Keratinocyte (primary cell): ENCODE results near the gene UBAC2. TPM values are rescaled to one million over a fixed set of nuclear protein-coding genes. Genes with fewer than 3 reads are reported as not detected.
"Not testable (repeated sequence)": the region's sequence is repeated elsewhere in the genome, so short reads cannot be mapped to it uniquely, and the experiment has no call there.

Experiments
- DNase-seq: peaks from one replicate; pipeline ENCODE4 v3.0.0-alpha.2; 2011; ENCODE audit warnings: low read depth, missing footprints, low spot score
- FAIRE-seq: peaks from 2 replicates; lab custom pipeline; 2011; peaks lifted over from hg19 to GRCh38; lab: Jason Lieb, UNC
- H2AFZ ChIP-seq: 2 replicates; pipeline ENCODE4 v1.6.0; 2012; ENCODE audit warnings: low read length, control low read depth, inconsistent platforms; ENCODE audit not compliant: control insufficient read depth
- H3K27ac ChIP-seq: 2 replicates; pipeline ENCODE4 v1.5.1; 2011; ENCODE audit warnings: low read length; ENCODE audit not compliant: control insufficient read depth, insufficient read depth
- H3K27me3 ChIP-seq: 3 replicates; pipeline ENCODE4 v1.6.0; 2011; ENCODE audit warnings: low read length; ENCODE audit not compliant: control insufficient read depth, insufficient read depth; ENCODE audit errors: extremely low read depth
- H3K36me3 ChIP-seq, 2 experiments: 2 replicates in 1 of 2; 3 replicates in 1 of 2; pipeline ENCODE4 v1.5.1; 2011; ENCODE audit warnings: low read length in 2 of 2, mild to moderate bottlenecking in 1 of 2; ENCODE audit not compliant: control insufficient read depth in 2 of 2, insufficient read depth in 2 of 2; ENCODE audit errors: extremely low read depth in 1 of 2
- H3K4me1 ChIP-seq: 3 replicates; pipeline ENCODE4 v1.5.1; 2011; ENCODE audit warnings: low read length; ENCODE audit not compliant: control insufficient read depth, insufficient read depth; ENCODE audit errors: extremely low read depth
- H3K4me2 ChIP-seq: 3 replicates; pipeline ENCODE4 v1.6.0; 2011; ENCODE audit warnings: low read depth, low read length; ENCODE audit not compliant: control insufficient read depth, insufficient read depth; ENCODE audit errors: extremely low read depth
- H3K4me3 ChIP-seq, 3 experiments: fragments of 200-600 bp in 1 of 3; sonication (generic) in 1 of 3; 2 replicates in 2 of 3; 3 replicates in 1 of 3; pipeline ENCODE4 v1.5.1; 2011 to 2016; ENCODE audit warnings: low read length in 3 of 3, mild to moderate bottlenecking in 3 of 3, control low read depth in 2 of 3, inconsistent platforms in 1 of 3, low read depth in 1 of 3, mixed read lengths in 1 of 3, mixed run types in 1 of 3, moderate library complexity in 1 of 3; ENCODE audit not compliant: control insufficient read depth in 2 of 3, insufficient read depth in 2 of 3; ENCODE audit errors: extremely low read depth in 1 of 3
- H3K79me2 ChIP-seq: 2 replicates; pipeline ENCODE4 v1.6.0; 2012; ENCODE audit warnings: low read length; ENCODE audit not compliant: control insufficient read depth, insufficient read depth
- H3K9ac ChIP-seq: 3 replicates; pipeline ENCODE4 v1.6.0; 2011; ENCODE audit warnings: low read length; ENCODE audit not compliant: control insufficient read depth, insufficient read depth; ENCODE audit errors: extremely low read depth
- H3K9me1 ChIP-seq: 3 replicates; pipeline ENCODE4 v1.6.0; 2011; ENCODE audit warnings: low read length; ENCODE audit not compliant: control insufficient read depth, insufficient read depth; ENCODE audit errors: extremely low read depth
- H3K9me3 ChIP-seq: 2 replicates; pipeline ENCODE4 v1.5.1; 2012; ENCODE audit warnings: low read depth, low read length; ENCODE audit not compliant: control insufficient read depth
- H4K20me1 ChIP-seq: 3 replicates; pipeline ENCODE4 v1.6.0; 2011; ENCODE audit warnings: low read length; ENCODE audit not compliant: control insufficient read depth, insufficient read depth; ENCODE audit errors: extremely low read depth
- CTCF ChIP-seq, 3 experiments: IDR thresholded peaks in 1 of 3; conservative IDR thresholded peaks in 1 of 3; optimal IDR thresholded peaks in 1 of 3; 2 replicates in 2 of 3; 3 replicates in 1 of 3; pipeline versions ENCODE3 to v1.5.1; 2011; ENCODE audit warnings: low read length in 3 of 3, mild to moderate bottlenecking in 3 of 3, moderate library complexity in 2 of 3, control low read depth in 1 of 3, inconsistent platforms in 1 of 3; ENCODE audit not compliant: insufficient read depth in 2 of 3; ENCODE audit errors: extremely low read depth in 1 of 3
- EZH2 ChIP-seq: IDR thresholded peaks from one replicate; pipeline ENCODE4 v1.6.1; 2012; ENCODE audit warnings: inconsistent platforms, mild to moderate bottlenecking, low read length, moderate library complexity
- dilution Hi-C: fragments of 300-500 bp; cut with MboI; formaldehyde crosslinking; loops from one replicate; pipeline ENCODE4 v1.7.0; 2020; ENCODE audit warnings: low sequenced_read_pairs; ENCODE audit not compliant: extremely low pct_ligation_motif_present
- polyA plus RNA-seq, 5 experiments: library from polyadenylated mRNA; depleted of rRNA in 3 of 5; stranded (reverse) in 3 of 5; stranded (forward) in 1 of 5; unstranded in 1 of 5; fragments of >200 nt; gene quantifications; 1 replicate in 1 of 5; 2 replicates in 3 of 5; 3 replicates in 1 of 5; pipeline versions ENCODE4 v1.2.1 to v1.2.3, GENCODE V29; 2011 to 2012; ENCODE audit warnings: missing spikeins in 2 of 5, low read depth in 1 of 5, low replicate concordance in 1 of 5

The UBAC2 gene
- polyA plus RNA-seq, 1 donor (not counting 4 experiments of a cell fraction or from before 2014, with no cell fraction given), result 104 TPM

- H3K27me3 ChIP-seq, result peaks cover 3% of the 10 kb centered on the region
- no peak overlapping the region for H3K4me2 ChIP-seq
- TF ChIP-seq EZH2 (no peak), CTCF (optimal IDR thresholded peaks at IDR 0.05 in 1 of 3, IDR thresholded peaks at IDR 0.05 in 1 of 3, conservative IDR thresholded peaks at IDR 0.05 in 1 of 3; ENCODE audit: extremely low read depth in 1 of 3, insufficient read depth in 2 of 3, low read length in 3 of 3) (no peak)
- no peaks in the 10 kb centered on the region for H3K4me1 ChIP-seq
- H3K9ac ChIP-seq, result no peak overlapping the region
- no peak for FAIRE-seq
- H3K79me2 ChIP-seq, result no peaks in the 10 kb centered on the region
- no peaks in the 10 kb centered on the region for H3K9me1 ChIP-seq
- no peak overlapping the region for H3K4me3 ChIP-seq
- H2AFZ ChIP-seq, result no peak overlapping the region
- H3K9me3 ChIP-seq, result no peaks in the 10 kb centered on the region
- no peak for DNase-seq
- dilution Hi-C loops, result no loop called here
- H3K36me3 ChIP-seq, result no peaks in the 10 kb centered on the region
- H3K27ac ChIP-seq, result no peak overlapping the region
- no peaks in the 10 kb centered on the region for H4K20me1 ChIP-seq
Measured at GRCh38 chr13:99391781-99392469, 191.3 kb downstream of the UBAC2 start.

- peaks cover 3% of the 10 kb centered on the region for H3K27me3 ChIP-seq
- no peaks in the 10 kb centered on the region for H3K9me1 ChIP-seq
- no peaks in the 10 kb centered on the region for H3K36me3 ChIP-seq
- H3K9me3 ChIP-seq, result no peaks in the 10 kb centered on the region
- FAIRE-seq (no peak), DNase-seq (no peak)
- H3K4me2 ChIP-seq, result no peak overlapping the region
- H2AFZ ChIP-seq, result no peak overlapping the region
- H3K4me1 ChIP-seq, result no peaks in the 10 kb centered on the region
- H4K20me1 ChIP-seq, result no peaks in the 10 kb centered on the region
- TF ChIP-seq CTCF (optimal IDR thresholded peaks at IDR 0.05 in 1 of 3, IDR thresholded peaks at IDR 0.05 in 1 of 3, conservative IDR thresholded peaks at IDR 0.05 in 1 of 3; ENCODE audit: extremely low read depth in 1 of 3, insufficient read depth in 2 of 3, low read length in 3 of 3) (no peak), EZH2 (no peak)
- dilution Hi-C loops, result no loop called here
- H3K27ac ChIP-seq, result no peak overlapping the region
- no peaks in the 10 kb centered on the region for H3K79me2 ChIP-seq
- no peak overlapping the region for H3K9ac ChIP-seq
- no peak overlapping the region for H3K4me3 ChIP-seq
Measured at GRCh38 chr13:99392470-99393135, 191.9 kb downstream of the UBAC2 start.

- H3K79me2 ChIP-seq, H3K36me3 ChIP-seq, H2AFZ ChIP-seq, H3K9ac ChIP-seq, H3K27ac ChIP-seq, H3K4me2 ChIP-seq, H3K27me3 ChIP-seq, H3K9me3 ChIP-seq, H4K20me1 ChIP-seq, H3K4me1 ChIP-seq, H3K9me1 ChIP-seq, FAIRE-seq, DNase-seq, dilution Hi-C loops, H3K4me3 ChIP-seq: not testable (repeated sequence)
Measured at GRCh38 chr13:99393391-99393790, 192.7 kb downstream of the UBAC2 start.
